ENCODE results near the gene QRFP. TPM values are rescaled to one million over a fixed set of nuclear protein-coding genes. Genes with fewer than 3 reads are reported as not detected.

QRFP gene
- not detected for total RNA-seq
- polyA plus RNA-seq, result not detected

- intact Hi-C loops (cut with DNase I), result no loop called here
Observed at GRCh38 chr9:130896233-130897014, at the start of gene QRFP. QRFP (minus strand) TSS chr9:130896812; CDS start chr9:130893838, 2,974 bp downstream.

GRCh38 chr9:130945173-130945572 lies 48.6 kb upstream of the QRFP start:
- DNase-seq (no peak), ATAC-seq (no peak), FAIRE-seq (no peak)
- no peak overlapping the region for H3K4me3 ChIP-seq
- H3K36me3 ChIP-seq, result no peaks in the 10 kb centered on the region
- TF ChIP-seq CTCF (IDR thresholded peaks at IDR 0.05), result no peak
- no peaks in the 10 kb centered on the region for H3K9me3 ChIP-seq
- WGBS, 2 donors, result 74 to 80% methylated on average over 9 of the region's 9 CpGs
- no peaks in the 10 kb centered on the region for H3K4me1 ChIP-seq
- no peak overlapping the region for H3K27ac ChIP-seq
- intact Hi-C loops (cut with DNase I), result no loop called here
- peaks cover 0 to 12% (median 5%) of the 10 kb centered on the region in 4 donors for H3K27me3 ChIP-seq

More at GRCh38 chr9:130896233-130897014, at the start of gene QRFP:
- H3K27me3 ChIP-seq, result no peaks in the 10 kb centered on the region
- H3K27ac ChIP-seq, result no peak within 1 kb of the TSS
- 45 to 67% methylated on average over 27 of the region's 27 CpGs for WGBS, 2 donors
- no peak within 1 kb of the TSS for H3K4me3 ChIP-seq
- no peak for FAIRE-seq
- no peak for ATAC-seq
- H3K9me3 ChIP-seq, result no peaks in the 10 kb centered on the region
- H3K36me3 ChIP-seq, result no peaks in the 10 kb centered on the region
- no peak for DNase-seq
- H3K4me1 ChIP-seq, result no peaks in the 10 kb centered on the region
- TF ChIP-seq CTCF (IDR thresholded peaks at IDR 0.05), result no peak

- H3K27ac ChIP-seq, result no peak overlapping the region
- peaks cover 0 to under 1% (median 0%) of the 10 kb centered on the region in 3 donors for H3K4me1 ChIP-seq
- ATAC-seq, result no peak
- 22 to 23% methylated on average over 3 of the region's 3 CpGs for WGBS, 2 donors
- H3K4me3 ChIP-seq, result no peak overlapping the region
- no peaks in the 10 kb centered on the region for H3K36me3 ChIP-seq
- intact Hi-C loops (cut with DNase I), result loop anchor here in 1 of 3 donors (5.0 kb wide), 2 partner anchors 77 to 232 kb away; no protein-coding TSS in a partner anchor
- no peak for DNase-seq
- no peaks in the 10 kb centered on the region for H3K9me3 ChIP-seq
- no peak for FAIRE-seq
- TF ChIP-seq CTCF (IDR thresholded peaks at IDR 0.05), result no peak
- H3K27me3 ChIP-seq, result peaks cover 0 to 12% (median 6%) of the 10 kb centered on the region in 4 donors
Observed at GRCh38 chr9:130944510-130945058, 48.0 kb upstream of the QRFP start.

- WGBS, 2 donors, result 17 to 20% methylated on average over 14 of the region's 14 CpGs
- FAIRE-seq (no peak), DNase-seq (no peak), ATAC-seq (no peak)
- Histone ChIP-seq H3K4me3 (no peak overlapping the region), H3K4me1 (peaks cover 0 to 7% (median 3%) of the 10 kb centered on the region in 3 donors), H3K9me3 (no peaks in the 10 kb centered on the region), H3K27me3 (peaks cover 0 to 16% (median 6%) of the 10 kb centered on the region in 4 donors), H3K27ac (no peak overlapping the region), H3K36me3 (no peaks in the 10 kb centered on the region)
- TF ChIP-seq CTCF (IDR thresholded peaks at IDR 0.05), result no peak
- intact Hi-C loops (cut with DNase I), result loop anchor here in 1 of 3 donors (5.0 kb wide), 2 partner anchors 76 to 231 kb away; no protein-coding TSS in a partner anchor
Observed at GRCh38 chr9:130943777-130944176, 47.2 kb upstream of the QRFP start.
